ENCODE results near the gene VMO1.

VMO1 gene

DNA sequence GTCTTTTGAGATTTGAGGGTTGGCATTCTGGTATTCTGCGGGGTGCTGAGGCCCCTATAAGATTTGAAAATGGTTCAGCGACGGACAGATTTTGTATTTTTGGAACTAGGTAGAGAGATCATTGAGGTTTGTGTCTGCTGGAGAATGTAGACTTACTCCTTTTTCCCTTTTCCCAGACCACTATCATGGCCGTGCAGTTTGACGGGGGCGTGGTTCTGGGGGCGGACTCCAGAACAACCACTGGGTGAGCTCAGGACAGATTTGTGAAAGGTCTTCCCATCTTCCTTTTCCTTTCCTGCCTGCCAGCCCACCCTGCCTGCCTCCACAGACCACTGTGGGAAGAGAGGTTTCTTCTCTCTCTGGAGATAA is 10.4 kb upstream of the VMO1 start:
- peak; percentile 57 for DNase-seq

DNA sequence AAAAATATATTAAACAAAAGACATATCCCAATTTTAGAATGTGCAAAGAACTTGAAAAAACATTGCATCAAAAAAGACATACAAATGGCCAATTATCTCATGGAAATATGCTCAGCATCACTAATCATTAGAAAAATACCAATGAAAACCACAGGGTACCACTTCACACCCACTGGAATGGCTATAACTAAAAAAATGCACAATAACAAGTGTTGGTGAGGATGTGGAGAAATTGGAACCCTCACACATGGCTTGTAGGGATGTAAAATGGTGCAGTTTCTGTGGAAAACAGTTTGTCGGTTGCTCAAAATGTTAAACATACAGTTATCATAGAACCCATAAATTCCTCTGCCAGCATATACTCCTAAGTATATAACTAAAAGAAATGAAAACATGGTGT is 9.0 kb upstream of the VMO1 start:
- DNase-seq, result no peak

DNA sequence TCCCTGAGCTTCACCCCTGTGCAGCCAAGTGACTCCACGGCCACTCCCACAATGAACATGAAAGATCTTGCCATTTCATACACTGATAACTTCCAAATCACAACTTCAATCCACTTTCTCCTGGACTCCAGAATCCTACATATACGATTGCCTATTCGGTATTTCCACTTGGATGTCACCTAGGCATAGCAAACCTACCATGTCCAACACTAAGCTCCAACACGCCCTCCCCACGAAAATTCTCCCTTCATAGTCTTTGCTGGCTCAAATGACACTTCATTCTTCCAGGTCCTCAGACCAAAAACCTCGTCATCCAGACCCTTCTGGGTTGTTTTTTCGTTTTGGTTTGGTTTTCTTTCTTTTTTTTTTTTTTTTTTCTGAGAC is 4.5 kb upstream of the VMO1 start:
- no peak for DNase-seq

DNA sequence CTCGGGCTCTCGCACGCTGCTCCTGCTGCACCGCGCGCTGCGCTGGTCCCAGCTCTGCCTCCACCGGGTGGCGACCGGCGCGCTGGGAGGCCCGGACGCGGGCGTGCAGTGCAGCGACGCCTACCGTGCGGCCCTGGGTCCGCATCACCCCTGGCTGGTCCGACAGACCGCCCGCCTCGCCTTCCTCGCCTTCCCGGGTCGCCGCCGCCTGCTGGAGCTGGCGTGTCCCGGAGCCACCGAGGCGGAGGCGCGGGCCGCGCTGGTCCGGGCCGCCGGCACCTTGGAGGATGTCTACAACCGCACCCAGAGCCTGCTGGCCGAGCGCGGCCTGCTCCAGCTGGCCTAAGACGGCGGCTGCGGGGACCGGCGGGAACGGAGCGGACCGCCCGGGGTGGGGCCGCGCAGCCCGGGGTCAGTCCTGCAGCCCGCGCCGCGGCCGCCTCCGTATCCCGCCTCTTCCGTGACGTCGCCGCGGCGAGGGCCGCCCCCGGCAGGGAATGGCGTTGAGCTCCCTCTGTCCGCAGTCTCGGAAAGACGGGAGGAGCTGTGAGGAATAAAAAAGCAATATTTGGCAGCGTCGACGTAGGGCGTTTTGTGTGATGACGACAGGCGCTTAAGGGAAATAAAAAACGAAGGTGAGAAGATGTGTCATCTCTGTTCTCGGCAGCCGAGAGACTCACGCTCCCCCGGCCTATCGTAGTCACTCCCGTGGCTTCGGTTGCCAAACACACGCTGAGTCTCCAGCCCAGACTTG is 4.0 kb upstream of the VMO1 start:
- DNase-seq, result peak; percentile 86

DNA sequence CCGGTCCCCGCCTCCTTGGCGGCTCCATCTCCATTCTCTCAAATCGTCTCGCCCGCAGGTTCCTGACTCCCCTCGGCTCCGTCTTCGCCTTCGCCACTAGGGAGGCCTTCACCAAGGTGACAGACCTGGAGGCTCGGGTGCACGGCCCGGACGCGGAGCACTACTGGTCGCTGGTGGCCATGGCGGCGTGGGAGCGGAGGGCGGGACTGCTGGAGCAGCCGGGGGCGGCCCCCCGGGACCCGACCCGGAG is 3.5 kb upstream of the VMO1 start:
- no peak for DNase-seq

DNA sequence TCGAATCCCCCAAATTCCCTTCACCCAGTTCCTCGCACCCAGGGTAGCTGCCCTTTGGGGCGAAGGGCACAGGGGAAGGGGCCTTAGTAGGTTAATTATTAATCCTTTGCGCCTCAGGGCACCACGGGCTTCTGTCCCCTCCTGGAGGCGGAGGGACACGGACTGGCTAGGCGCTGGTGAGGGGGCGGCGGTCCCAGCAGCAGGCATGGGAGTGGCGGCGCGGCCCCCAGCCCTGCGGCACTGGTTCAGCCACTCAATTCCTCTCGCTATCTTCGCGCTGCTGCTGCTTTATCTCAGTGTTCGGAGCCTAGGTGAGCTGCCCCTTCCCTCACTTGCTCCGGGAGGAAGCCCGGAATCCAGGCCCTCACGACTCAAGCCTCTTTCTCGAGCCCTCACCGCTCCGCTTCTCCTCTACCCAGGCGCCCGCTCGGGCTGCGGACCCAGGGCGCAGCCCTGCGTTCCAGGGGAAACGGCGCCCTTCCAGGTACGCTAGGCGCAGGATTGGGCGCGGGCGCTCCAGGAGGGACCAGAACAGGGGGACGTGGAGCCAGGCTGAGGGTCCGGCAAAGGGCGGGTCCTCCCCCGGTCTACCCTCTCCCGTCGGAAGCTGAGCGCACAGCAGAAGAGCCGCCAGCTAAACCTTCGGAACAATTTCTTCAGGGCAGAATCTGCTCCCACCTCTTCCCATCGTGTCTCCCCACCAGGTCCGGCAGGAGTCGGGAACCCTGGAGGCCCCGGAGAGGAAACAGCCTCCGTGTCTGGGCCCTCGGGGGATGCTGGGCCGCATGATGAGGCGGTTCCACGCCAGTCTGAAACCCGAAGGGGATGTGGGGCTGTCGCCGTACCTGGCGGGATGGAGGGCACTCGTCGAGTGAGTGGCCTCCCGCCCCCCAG is 2.9 kb upstream of the VMO1 start, which contains the start of gene GLTPD2:
Gene GLTPD2 (plus strand): TSS at position 158 of the 894 bp plus-strand sequence. CDS start 48 bp downstream, at position 206.
- DNase-seq, result no peak

DNA sequence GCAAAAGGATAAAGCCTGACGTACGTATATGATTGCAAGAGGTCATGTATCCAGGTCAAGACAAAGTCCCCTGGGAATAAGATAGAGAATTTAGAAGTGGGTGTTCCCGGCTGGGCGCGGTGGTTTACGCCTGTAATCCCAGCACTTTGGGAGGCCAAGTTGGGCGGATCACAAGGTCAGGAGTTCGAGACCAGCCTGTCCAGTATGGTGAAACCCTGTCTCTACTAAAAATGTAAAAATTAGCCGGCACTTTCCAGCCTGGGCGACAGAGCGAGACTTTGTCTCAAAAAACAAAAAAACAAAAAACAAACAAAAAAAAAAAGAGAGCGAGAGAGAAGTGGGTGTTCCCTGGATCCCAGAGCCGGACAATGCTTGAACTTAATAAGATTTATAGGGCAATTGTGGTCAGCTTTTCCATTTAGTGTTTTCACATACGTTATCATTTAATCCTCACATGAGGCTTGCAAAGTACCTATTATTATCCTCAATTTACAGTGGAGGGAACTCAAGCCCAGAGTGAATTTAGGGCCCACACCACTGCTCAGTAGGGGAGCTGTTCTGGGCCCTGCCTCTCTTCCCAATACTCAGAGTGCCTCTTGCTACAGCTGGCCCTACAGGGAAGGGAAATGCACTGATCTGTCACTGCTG is 2.1 kb upstream of the VMO1 start:
- DNase-seq, result no peak

DNA sequence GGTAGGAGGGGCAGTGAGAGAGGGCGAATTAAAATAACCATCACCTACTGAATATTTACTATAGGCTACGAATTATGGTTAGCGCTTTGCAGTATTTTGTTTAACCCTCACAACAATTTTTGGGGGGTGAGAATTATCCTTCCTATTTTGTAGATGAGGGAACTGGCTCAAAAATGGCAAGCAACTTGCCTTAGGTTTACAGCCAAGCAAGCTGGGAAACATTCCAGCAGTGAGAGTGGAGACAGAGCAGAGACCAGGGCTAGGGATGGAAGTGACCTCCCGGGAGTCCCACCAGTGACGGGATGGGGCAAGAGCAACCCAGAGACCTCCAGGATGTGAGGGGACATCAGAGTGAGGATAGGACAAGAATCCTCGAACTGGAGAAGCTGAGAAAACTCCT is 352 bp upstream of the VMO1 start:
- DNase-seq, result no peak

DNA sequence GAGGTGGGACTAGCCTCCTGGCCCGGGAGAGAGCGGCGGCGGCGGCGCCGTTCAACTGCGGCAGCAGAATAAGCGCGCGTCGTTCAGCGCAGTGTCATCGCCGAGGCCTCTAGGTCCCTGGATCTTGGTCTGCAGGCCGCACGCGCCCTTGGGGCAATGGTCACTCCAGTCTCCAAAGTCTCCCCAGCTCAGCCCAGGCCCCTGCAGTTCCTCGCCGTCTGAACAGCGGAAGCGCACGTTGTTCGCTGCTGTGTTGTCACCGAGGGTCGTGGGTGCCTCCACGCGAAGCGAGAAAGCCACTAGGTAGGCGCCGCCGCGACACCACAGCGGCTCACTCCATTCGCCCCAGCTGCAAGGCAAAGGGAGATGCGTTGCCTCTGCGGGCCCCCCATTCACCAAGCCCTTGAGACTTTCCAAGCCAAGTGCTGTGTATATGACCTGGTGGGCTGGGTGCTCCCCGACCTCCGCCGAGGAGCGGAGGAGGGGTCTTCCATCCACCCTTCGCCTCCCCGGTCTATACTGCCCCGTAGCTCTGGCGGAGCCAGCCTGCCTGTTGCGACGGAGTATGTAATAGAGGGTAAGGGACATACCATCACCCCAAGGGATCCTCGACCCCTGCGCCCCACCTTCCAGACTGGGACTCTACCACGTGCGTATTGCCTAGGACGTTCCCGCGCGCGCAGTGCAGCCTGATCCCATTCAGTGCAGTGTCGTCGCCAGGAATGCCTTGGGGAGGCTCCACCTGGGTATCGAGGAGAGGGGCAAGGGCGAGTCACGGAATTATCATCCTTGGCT is 656 bp downstream of the VMO1 start:
- no peak for DNase-seq

DNA sequence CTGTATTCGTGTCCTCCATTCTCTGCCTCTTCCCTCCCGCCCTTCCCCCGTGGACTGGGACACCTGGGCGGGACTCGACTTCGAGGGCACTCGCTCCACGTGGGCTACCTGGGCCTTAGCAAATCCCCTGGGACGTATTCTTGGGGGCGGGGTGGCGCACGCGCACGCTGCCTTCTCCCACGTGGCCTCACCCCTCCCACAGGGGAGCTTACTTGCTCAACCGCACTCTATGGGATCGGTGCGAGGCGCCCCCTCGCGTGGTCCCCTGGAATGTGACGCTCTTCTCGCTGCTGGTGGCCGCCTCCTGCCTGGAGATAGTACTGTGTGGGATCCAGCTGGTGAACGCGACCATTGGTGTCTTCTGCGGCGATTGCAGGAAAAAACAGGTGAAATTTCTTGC is 3.5 kb downstream of the VMO1 start:
- peak; percentile 37 for DNase-seq

DNA sequence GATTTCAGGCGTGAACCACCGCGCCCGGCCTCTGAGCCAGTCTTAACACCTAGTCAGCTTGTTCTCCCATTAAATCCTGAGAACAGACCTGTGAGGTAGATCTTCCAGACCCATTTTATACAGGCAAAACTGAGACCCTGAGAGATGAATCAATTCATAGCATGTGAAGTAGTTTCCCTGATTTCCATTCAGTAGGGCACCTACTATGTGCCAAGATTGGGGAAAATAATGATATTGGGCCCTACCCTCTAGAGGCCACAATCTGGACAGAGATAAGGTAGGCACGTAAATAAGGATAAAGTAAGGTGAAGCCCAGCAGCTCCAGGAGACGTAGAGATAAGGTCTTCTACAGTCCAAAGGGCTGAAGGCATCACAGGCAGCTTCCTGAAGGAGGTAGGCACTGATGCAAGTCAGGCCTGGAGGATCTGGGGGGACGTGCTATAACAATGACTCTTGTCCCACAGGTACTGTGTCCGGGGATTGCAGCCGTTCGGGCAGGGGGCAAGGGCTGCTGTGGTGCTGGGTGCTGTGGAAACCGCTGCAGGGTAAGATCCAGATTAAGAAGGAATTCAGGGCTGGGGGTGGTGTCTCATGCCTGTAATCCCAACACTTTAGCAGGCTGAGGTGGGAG is 5.7 kb downstream of the VMO1 start:
- DNase-seq, result no peak

DNA sequence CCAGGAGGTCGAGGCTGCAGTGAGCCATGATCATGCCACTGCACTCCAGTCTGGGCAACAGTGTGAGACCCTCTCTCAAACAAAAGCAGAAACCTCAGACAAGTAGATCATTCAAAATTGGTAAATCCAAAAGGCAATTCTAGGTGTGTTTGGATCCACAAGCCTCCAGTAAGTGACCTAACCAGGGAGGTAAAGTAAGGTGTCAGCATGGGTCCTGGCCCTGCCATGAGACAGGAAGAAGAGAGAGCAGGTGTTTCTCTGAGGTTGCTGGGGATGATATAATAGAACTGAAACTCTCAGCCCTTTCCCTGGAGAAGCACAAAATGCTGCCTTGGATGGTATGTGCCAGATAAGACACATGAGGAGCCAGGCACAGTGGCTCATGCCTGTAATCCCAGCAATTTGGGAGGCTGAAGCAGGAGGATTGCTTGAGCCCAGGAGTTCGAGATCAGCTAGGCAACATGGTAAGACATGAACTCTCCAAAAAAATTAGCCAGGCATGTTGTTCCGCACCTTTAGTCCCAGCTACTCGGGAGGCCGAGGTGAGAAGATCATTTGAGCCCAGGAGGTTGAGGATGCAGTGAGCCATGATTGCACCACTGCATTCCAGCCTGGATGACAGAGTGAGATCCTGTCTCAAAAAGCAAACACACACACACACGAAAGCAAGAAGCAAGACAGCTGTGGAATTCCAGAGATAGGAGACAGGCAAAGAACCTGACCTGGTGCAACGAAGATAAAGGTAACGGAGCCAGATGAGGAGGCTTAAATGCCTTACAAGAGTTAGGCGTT is 8.0 kb downstream of the VMO1 start:
- DNase-seq, result no peak

DNA sequence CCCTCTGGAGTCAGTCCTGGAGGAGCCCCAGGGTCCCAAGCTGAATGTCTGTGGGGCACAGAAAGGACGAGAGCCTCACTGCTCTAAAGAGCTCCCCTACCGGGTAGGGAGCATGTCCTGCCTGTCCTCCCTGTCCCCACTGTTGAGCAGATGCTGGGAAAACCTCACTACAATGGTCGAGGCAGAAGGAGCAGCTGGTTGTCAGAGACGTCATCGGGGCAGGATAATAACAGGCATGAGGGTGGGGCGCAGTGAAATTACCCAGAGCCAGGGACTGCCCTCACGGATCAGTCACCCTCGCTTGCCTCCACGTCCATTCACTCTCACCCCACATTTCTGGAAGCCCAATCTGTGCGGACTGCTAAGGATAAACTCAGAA is 13.9 kb downstream of the VMO1 start:
- no peak for DNase-seq

DNA sequence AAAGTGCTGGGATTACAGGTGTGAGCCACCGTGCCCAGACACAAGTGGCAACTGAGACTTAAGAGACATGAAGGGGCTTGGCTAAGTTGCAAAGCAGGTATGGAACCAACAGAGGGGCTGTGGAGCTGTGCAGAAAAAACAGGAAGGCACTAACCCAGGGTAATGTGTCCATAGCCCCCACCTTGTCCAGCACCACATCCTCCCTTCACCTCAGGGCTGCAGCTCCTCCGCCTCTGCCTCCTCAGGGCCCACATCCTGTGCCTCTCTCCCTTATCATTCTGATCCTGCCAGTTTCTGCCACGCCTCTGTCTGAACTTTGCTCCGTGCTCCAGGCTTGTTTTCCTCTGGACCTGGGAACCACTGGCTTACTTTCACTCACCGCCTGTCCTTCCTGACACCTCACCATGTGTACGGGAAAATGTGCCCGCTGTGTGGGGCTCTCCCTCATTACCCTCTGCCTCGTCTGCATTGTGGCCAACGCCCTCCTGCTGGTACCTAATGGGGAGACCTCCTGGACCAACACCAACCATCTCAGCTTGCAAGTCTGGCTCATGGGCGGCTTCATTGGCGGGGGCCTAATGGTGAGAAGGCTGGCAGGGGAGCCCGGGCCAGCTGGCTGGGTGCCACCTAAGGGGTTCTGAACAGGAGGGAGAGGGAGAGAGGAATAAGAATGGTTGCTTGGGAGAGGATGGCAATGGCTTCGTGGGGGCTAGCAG is 14.5 kb downstream of the VMO1 start, which contains the start of gene TM4SF5:
Gene TM4SF5 (plus strand): TSS at position 368 of the 716 bp plus-strand sequence. CDS start 37 bp downstream, at position 405.
- no peak for DNase-seq

DNA sequence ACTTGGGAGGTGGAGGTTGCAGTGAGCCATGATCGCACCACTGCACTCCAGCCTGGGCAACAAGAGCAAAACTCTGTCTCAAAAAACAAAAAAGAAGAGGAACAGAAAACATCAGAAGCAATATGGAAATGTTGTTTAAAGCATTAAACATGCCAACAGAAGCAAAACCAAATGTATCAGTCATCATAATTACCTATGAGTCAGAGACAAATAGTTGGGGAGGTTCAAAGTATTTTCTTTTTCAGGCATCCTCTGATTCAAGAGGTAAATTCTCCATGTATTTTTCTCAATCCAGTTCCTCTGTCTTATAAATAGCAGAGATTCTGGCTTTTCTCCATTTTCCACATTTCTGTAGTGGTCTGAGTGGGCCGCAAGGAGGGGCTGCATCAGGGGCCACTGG is 16.5 kb downstream of the VMO1 start:
- no peak for DNase-seq

DNA sequence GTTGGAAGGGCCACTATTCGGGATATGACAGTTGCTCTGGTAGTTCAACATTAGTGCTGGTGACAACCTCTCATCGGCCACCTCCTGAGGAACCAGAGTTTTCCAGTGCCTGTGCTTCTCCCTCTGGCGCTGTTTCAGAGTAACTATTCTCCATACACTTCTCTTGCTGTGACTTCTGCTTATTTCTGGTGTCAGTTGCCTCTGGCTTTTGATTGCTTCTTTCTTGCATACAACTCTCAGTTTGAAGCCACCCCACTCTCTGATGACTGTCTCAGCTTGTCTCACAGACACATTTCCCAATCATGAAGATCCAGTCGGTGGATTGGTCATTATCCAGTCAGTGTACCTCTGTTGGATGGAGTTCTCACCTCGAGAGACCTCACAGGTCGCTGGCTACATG is 17.9 kb downstream of the VMO1 start:
- no peak for DNase-seq

DNA sequence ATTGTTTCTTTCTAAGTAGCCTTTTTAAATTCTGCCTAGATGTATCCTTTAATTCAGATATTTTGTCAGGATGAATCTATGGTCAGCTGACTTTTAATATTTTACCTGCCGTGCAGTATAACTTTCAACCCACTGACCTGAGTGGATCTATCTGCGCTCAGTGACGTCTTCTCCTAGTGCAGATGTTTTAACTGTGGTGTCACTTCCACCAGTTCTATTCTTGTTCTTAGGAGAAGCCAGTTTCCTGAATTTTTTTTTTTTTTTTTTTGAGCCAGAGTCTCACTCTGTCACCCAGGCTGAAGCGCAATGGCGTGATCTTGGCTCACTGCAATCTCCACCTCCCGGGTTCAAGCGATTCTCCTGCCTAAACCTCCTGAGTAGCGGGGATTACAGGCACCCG is 19.4 kb downstream of the VMO1 start:
- DNase-seq, result no peak

DNA sequence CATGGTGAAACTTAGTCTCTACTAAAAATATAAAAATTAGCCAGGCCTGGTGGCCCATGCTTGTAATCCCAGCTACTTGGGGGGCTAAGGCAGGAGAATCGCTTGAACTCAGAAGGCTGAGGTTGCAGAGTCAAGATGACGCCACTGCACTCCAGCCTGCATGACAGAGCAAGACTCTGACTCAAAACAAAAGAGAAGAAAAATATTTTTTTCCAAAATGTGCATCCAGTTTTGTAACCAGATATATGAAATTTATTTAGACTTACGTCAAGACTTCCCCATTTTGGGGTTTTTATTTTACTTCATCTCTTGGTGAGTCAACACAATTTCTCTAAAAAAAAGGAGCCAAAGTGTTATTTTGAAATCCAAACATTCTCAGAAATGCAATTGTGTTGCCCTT is 20.0 kb downstream of the VMO1 start:
- no peak for DNase-seq

DNA sequence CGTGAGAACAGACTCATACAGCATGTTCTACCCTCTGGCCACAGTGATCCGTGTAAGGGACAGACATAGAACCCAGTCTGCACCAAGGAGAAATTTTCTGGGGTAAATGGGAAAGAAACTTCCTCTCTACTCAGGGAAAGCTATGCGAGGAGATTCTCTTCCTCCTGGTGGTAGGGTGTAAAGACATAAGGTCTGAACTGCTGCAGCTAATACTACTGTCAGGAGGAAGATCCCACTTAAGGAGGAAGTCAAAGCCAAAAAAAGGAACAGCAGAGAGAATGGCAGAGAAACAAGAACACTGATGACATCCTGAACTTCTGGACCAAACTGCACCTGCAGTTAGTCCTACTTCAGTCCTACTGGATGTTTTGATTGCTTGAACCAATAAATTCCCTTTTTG is 21.6 kb downstream of the VMO1 start:
- DNase-seq, result no peak

DNA sequence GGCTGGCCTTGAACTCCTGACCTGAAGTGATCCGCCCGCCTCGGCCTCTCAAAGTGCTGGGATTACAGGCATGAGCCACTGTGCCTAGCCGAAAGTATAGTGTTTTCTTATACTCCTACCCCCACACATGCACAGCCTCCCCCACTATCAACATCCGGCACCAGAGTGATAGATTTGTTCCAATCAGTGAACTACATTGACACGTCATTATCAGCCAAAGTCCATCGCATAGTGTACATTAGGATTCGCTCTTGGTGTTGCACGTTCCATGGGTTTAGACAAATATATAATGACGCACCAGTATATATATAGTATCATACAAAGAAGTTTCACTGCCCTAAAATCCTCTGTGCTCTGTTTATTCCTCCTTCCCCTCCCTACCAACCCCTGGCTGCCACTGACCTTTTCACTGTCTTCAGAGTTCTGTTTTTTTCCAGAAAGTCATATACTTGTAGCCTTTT is 26.4 kb downstream of the VMO1 start:
- DNase-seq, result no peak

DNA sequence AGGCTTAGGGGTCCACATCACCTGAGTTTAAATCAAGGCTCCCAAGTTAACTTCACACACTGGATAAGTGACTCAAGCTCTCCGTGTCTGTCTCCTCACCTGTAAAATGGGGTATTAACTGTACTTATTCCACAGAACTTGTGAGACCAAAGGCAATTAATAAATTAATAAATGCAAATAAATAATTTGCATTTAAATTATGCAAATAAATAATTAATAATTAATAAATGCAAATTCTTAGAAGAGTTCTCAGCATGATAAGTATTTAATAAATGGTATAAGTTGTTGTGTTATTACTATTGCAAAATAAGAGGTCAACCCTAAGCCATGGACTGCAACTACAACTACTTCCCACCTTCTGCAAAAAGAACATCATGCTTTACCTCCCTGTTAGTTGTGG is 32.8 kb downstream of the VMO1 start:
- no peak for DNase-seq

Data from activated CD4-positive, alpha-beta T cell treated with anti-CD3 and anti-CD28 coated beads for 48 hours (primary cell).